Effector memory CD4-positive, alpha-beta T cell (primary cell): ENCODE data around the gene CCDC73.
A peak's percentile ranks its signal among the peaks of the same experiment; 100 is the strongest.

Experiments
- DNase-seq, 3 donors: peaks; one replicate each; pipeline ENCODE4 v3.0.0-alpha.2; 2020
- H3K27ac ChIP-seq: 2 replicates; pipeline ENCODE4 v1.7.0; 2013; ENCODE audit warnings: mild to moderate bottlenecking, low read length, moderate library complexity; ENCODE audit not compliant: insufficient read depth, poor library complexity, severe bottlenecking
- H3K27me3 ChIP-seq: replicated peaks from 2 replicates; pipeline ENCODE4 v1.7.0; 2013; ENCODE audit warnings: mild to moderate bottlenecking, low read length; ENCODE audit not compliant: insufficient read depth, control insufficient read depth, poor library complexity, severe bottlenecking
- H3K36me3 ChIP-seq: 2 replicates; pipeline ENCODE4 v1.7.0; 2013; ENCODE audit warnings: mild to moderate bottlenecking, low read length, moderate library complexity; ENCODE audit not compliant: control insufficient read depth, insufficient read depth
- H3K4me1 ChIP-seq: 2 replicates; pipeline ENCODE4 v1.7.0; 2013; ENCODE audit warnings: low read length, mild to moderate bottlenecking; ENCODE audit not compliant: control insufficient read depth, insufficient read depth, poor library complexity, severe bottlenecking
- H3K4me3 ChIP-seq: 2 replicates; pipeline ENCODE4 v1.7.0; 2013; ENCODE audit warnings: low read length, low read depth, mild to moderate bottlenecking; ENCODE audit not compliant: insufficient read depth, poor library complexity, severe bottlenecking
- H3K9me3 ChIP-seq: 2 replicates; pipeline ENCODE4 v1.7.0; 2013; ENCODE audit warnings: mild to moderate bottlenecking, low read length, moderate library complexity; ENCODE audit not compliant: control insufficient read depth
- total RNA-seq, 3 donors: gene quantifications; one replicate each; lab custom pipeline; 2026; lab: John Stamatoyannopoulos, UW

CCDC73 gene
- 0 reads per million in 3 donors for total RNA-seq

GRCh38 chr11:32794439-32794838 lies at the start of gene CCDC73:
CCDC73 (minus strand) TSS chr11:32794662; CDS start chr11:32760243, 34,419 bp downstream.
- no peaks in the 10 kb centered on the region for H3K4me1 ChIP-seq
- H3K4me3 ChIP-seq: no peak within 1 kb of the TSS
- DNase-seq: no peak
- H3K36me3 ChIP-seq: no peaks in the 10 kb centered on the region
- no peaks in the 10 kb centered on the region for H3K9me3 ChIP-seq
- no peak within 1 kb of the TSS for H3K27ac ChIP-seq
- peaks cover 3% of the 10 kb centered on the region for H3K27me3 ChIP-seq

DNA sequence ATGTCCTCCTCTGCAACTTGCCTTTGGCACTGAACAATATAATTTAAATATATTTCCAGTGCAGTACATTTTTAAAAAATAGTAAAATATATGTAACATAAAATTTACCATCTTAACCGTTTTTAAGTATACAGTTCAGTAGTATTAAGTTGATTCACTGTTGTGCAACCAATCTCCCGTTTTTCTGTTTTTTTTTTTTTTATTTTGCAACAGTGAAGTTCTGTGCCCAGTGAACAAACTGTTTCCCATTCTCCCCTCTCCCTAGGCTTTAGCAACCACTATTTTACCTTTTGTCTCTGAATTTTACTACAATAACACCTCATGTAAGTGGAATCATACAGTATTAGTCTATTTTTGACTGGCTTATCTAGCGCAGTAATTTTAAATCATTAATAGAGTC lies 49.1 kb upstream of the CCDC73 start:
- H3K4me1 ChIP-seq: no peaks in the 10 kb centered on the region
- H3K9me3 ChIP-seq: no peaks in the 10 kb centered on the region
- H3K4me3 ChIP-seq: no peak overlapping the region
- H3K36me3 ChIP-seq: no peaks in the 10 kb centered on the region
- no peak overlapping the region for H3K27ac ChIP-seq
- DNase-seq: no peak
- H3K27me3 ChIP-seq: no peaks in the 10 kb centered on the region

DNA sequence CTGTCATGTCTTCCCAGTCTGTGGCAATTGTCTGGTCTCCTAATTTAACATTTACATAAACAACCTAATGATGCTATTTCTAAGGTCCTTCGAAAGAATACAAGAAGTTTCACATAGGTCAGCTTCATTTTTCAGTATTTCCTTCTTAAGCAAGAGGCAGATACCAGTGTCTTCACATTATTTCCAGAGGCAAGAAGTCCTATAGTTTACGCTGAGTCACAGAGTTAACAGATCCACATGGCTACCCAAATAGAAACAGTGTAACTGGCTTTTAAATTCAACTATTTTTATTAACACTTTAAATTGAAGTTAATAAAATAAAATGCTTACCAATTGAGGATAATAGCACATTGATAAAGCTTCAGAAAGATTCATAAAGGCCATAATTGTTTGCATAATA lies 46.1 kb upstream of the CCDC73 start:
- Histone ChIP-seq H3K36me3 (no peaks in the 10 kb centered on the region), H3K27me3 (no peaks in the 10 kb centered on the region), H3K27ac (no peak overlapping the region), H3K4me1 (no peaks in the 10 kb centered on the region), H3K9me3 (no peaks in the 10 kb centered on the region), H3K4me3 (no peak overlapping the region)
- no peak for DNase-seq

- no peaks in the 10 kb centered on the region for H3K9me3 ChIP-seq
- H3K36me3 ChIP-seq: no peaks in the 10 kb centered on the region
- no peak overlapping the region for H3K4me3 ChIP-seq
- no peak for DNase-seq
- H3K4me1 ChIP-seq: no peaks in the 10 kb centered on the region
- no peak overlapping the region for H3K27ac ChIP-seq
- H3K27me3 ChIP-seq: no peaks in the 10 kb centered on the region
Measured at GRCh38 chr11:32839308-32839707, 44.8 kb upstream of the CCDC73 start.

DNA sequence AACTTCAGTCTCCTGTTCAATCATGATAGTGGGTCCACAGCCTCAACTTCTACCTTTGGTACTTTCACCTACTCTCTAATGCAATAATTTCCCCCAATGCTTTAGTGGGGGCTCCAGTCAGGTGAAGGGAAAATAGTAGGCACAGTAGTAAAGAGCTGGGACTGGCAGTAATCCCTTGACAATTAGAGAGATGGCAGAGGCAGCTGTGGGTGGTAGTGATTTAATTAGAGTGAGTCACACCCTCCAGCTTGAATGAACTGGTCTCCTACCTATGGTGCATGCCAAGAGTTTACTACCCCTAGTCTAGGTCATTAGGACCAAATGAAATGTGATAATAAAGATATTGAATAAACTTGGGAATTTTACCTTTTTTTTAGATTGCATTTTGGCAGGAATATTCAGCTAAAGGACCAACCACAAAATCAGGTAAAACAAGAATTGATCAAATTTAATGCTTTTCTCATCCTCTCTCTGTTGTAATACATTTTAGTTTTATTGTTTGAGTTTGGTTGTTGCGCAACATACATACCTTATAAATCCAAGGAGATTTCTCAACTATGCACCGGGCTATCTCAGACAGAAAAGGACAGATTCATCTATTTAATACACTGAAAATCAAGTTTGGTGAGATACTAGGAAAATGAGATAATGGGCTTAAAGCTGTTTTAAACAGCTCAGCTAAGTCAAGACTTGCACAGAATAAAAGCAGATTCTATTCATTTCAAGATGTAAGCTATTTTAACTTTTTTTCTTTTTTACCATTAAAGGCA lies 44.2 kb upstream of the CCDC73 start:
- H3K27ac ChIP-seq: no peak overlapping the region
- H3K36me3 ChIP-seq: no peaks in the 10 kb centered on the region
- no peaks in the 10 kb centered on the region for H3K27me3 ChIP-seq
- no peaks in the 10 kb centered on the region for H3K9me3 ChIP-seq
- no peak for DNase-seq
- no peak overlapping the region for H3K4me3 ChIP-seq
- no peaks in the 10 kb centered on the region for H3K4me1 ChIP-seq

DNA sequence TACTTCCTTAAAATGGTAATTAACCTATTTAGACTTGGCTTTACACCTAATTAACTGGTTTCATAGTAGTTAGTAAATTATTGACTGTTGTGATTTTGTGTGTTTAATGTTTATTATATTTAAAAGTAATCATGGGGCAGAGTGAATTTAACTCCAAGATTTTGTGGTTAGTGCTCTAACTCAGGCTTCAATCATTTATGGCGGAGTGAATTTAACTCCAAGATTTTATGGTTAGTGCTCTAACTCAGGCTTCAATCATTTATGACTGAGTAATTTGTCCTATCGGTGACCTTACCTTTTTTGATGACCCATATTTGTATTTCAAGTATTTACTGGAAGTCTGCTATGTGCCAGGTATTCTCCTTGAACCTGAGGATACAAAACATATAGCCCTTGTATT lies 42.5 kb upstream of the CCDC73 start:
- Histone ChIP-seq H3K27ac (no peak overlapping the region), H3K36me3 (no peaks in the 10 kb centered on the region), H3K9me3 (no peaks in the 10 kb centered on the region), H3K4me3 (no peak overlapping the region), H3K27me3 (no peaks in the 10 kb centered on the region), H3K4me1 (no peaks in the 10 kb centered on the region)
- DNase-seq: no peak

DNA sequence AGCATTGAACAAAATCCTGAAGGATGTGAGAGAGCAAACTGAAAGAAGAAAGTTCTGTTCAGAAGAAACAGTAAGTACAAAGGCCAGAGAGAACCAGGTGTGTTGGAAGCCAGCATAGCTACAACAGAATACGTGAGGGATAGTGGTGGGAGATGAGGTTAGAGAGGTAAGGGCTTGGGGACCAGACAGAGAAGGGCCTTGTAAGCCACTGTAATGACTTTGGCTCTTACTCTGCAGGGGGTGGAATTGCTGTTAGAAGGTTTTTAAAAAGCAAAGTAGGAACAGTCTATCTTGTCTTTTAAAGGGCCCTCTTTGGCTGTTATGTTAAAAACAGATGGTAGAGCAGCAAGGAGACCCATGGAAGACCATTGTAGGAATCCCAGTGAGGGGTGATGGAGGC lies 39.5 kb upstream of the CCDC73 start:
- no peak for DNase-seq
- Histone ChIP-seq H3K36me3 (no peaks in the 10 kb centered on the region), H3K27me3 (peaks cover 4% of the 10 kb centered on the region), H3K27ac (no peak overlapping the region), H3K4me1 (no peaks in the 10 kb centered on the region), H3K9me3 (no peaks in the 10 kb centered on the region), H3K4me3 (no peak overlapping the region)

DNA sequence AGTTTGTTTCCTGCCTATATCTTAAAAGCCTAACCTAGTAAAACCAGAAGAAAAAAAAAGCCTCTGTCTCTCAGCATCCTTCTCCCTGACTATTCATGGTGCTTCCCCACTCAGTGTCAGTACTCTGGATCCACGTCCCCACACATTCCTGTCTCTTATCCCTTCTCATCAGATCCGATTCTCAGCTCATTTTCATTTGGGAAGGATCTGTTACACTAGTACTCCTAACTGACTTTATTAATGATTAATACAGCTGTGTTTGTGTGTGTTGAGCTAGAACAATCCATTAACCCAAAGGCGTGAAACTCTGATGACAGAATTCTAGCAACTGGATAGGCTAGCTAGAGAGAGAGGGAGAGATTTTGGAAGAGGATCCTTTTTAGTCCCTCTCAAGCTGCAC lies 36.8 kb upstream of the CCDC73 start:
- no peak for DNase-seq
- H3K27me3 ChIP-seq: peaks cover 4% of the 10 kb centered on the region
- no peaks in the 10 kb centered on the region for H3K4me1 ChIP-seq
- no peak overlapping the region for H3K4me3 ChIP-seq
- no peaks in the 10 kb centered on the region for H3K36me3 ChIP-seq
- no peaks in the 10 kb centered on the region for H3K9me3 ChIP-seq
- no peak overlapping the region for H3K27ac ChIP-seq

GRCh38 chr11:32830796-32831195 lies 36.3 kb upstream of the CCDC73 start:
- H3K27ac ChIP-seq: no peak overlapping the region
- H3K9me3 ChIP-seq: no peaks in the 10 kb centered on the region
- H3K36me3 ChIP-seq: no peaks in the 10 kb centered on the region
- no peak overlapping the region for H3K4me3 ChIP-seq
- DNase-seq: no peak
- no peaks in the 10 kb centered on the region for H3K4me1 ChIP-seq
- H3K27me3 ChIP-seq: peaks cover 4% of the 10 kb centered on the region

- H3K27ac ChIP-seq: no peak overlapping the region
- no peak for DNase-seq
- H3K4me1 ChIP-seq: no peaks in the 10 kb centered on the region
- H3K36me3 ChIP-seq: no peaks in the 10 kb centered on the region
- H3K4me3 ChIP-seq: peak overlapping the region; percentile 38
- peaks cover 4% of the 10 kb centered on the region for H3K27me3 ChIP-seq
- no peaks in the 10 kb centered on the region for H3K9me3 ChIP-seq
Measured at GRCh38 chr11:32830413-32830738, 35.9 kb upstream of the CCDC73 start.
